Renal cortex interstitium (tissue), 15 donors: ENCODE data around the gene LKAAEAR1. TPM values are rescaled to one million over a fixed set of nuclear protein-coding genes. Genes with fewer than 3 reads are reported as not detected.
"Not testable (repeated sequence)": the region's sequence is repeated elsewhere in the genome, so short reads cannot be mapped to it uniquely, and the experiment has no call there.

Source experiments
- DNase-seq, 11 donors: peaks; one replicate each; pipeline ENCODE4 v3.0.0-alpha.2; 2013; ENCODE audit warnings: low read depth in 9 of 11, low spot score in 4 of 11; ENCODE audit errors: extremely low read depth in 1 of 11
- long read RNA-seq, 16 experiments: transcript quantifications; one replicate each; lab custom pipeline, GENCODE V29; 2026
- polyA plus RNA-seq, 3 donors: library from polyadenylated mRNA; unstranded; fragments of 120-200 nt; gene quantifications; one replicate each; pipeline ENCODE4 v1.2.1, GENCODE V29; 2013; ENCODE audit not compliant: insufficient read length in 3 of 3

LKAAEAR1 gene
- polyA plus RNA-seq = under 1 TPM in 1 of 3 donors, not detected in 2; 0.40 TPM
- long read RNA-seq, donor 1 = 0 reads
- long read RNA-seq, donor 2 = 0 reads
- long read RNA-seq, donor 3, partial matches to known transcripts = 0 of 1 reads
- long read RNA-seq, donor 3, other reads (novel, unspliced or antisense) = 0 of 1 reads
- long read RNA-seq, donor 4 = 0 reads
- long read RNA-seq, donor 5, partial matches to known transcripts = 0 of 2 reads
- long read RNA-seq, donor 5, other reads (novel, unspliced or antisense) = 0 of 2 reads
- long read RNA-seq, donor 6, partial matches to known transcripts = 0 of 1 reads
- long read RNA-seq, donor 6, other reads (novel, unspliced or antisense) = 0 of 1 reads
- long read RNA-seq, donor 7 = 0 reads
- long read RNA-seq, donor 8 = 0 reads
- long read RNA-seq, donor 9 = 0 reads
- long read RNA-seq, donor 10 = 0 reads
- long read RNA-seq, donor 11 = 0 reads
- long read RNA-seq, donor 12 = 0 reads
- long read RNA-seq, donor 13 = 0 reads
- long read RNA-seq, donor 14 = 0 reads
- long read RNA-seq, donor 15 = 0 reads
- long read RNA-seq, donor 16, partial matches to known transcripts = 0 of 1 reads
- long read RNA-seq, donor 16, other reads (novel, unspliced or antisense) = 0 of 1 reads

GRCh38 chr20:64083804-64084684 lies at the start of gene LKAAEAR1:
LKAAEAR1 (minus strand) TSS chr20:64084398; CDS start chr20:64084219, 179 bp downstream.
- DNase-seq = no peak

GRCh38 chr20:64131406-64131805 lies 47.2 kb upstream of the LKAAEAR1 start:
- no peak for DNase-seq

GRCh38 chr20:64130876-64131275 lies 46.7 kb upstream of the LKAAEAR1 start:
- DNase-seq = no peak

GRCh38 chr20:64130271-64130670 lies 46.1 kb upstream of the LKAAEAR1 start:
- no peak for DNase-seq

GRCh38 chr20:64129146-64129782 lies 45.1 kb upstream of the LKAAEAR1 start:
- no peak for DNase-seq

GRCh38 chr20:64123517-64123916 lies 39.3 kb upstream of the LKAAEAR1 start:
- DNase-seq = not testable (repeated sequence)

GRCh38 chr20:64122927-64123326 lies 38.7 kb upstream of the LKAAEAR1 start:
- not testable (repeated sequence) for DNase-seq

- no peak for DNase-seq
These were observed 37.4 kb upstream of the LKAAEAR1 start for GRCh38 chr20:64121586-64121985.

GRCh38 chr20:64119681-64120341 lies 35.6 kb upstream of the LKAAEAR1 start:
- no peak for DNase-seq

GRCh38 chr20:64119301-64119680 lies 35.1 kb upstream of the LKAAEAR1 start:
- no peak for DNase-seq

GRCh38 chr20:64117432-64117777 lies 33.2 kb upstream of the LKAAEAR1 start:
- DNase-seq = not testable (repeated sequence)

GRCh38 chr20:64116541-64117431 lies 32.6 kb upstream of the LKAAEAR1 start:
- no peak for DNase-seq

- DNase-seq = no peak
These were observed 31.8 kb upstream of the LKAAEAR1 start for GRCh38 chr20:64116016-64116415.

- DNase-seq = no peak
These were observed 31.1 kb upstream of the LKAAEAR1 start for GRCh38 chr20:64115171-64115911.

- DNase-seq = no peak
These were observed 30.3 kb upstream of the LKAAEAR1 start for GRCh38 chr20:64114356-64114971.

- DNase-seq = no peak
These were observed 29.7 kb upstream of the LKAAEAR1 start for GRCh38 chr20:64113796-64114355.

- no peak for DNase-seq
These were observed 29.2 kb upstream of the LKAAEAR1 start for GRCh38 chr20:64113444-64113775.
